HepG2 (cell line): ENCODE data around the gene ARHGAP19.

Source experiments
- FOXK1 ChIP-seq: sonication (generic); formaldehyde crosslinking; IDR thresholded peaks from 2 replicates; pipeline ENCODE4 v1.4.0; 2020; ENCODE audit warnings: low read depth, missing genetic modification reagents, borderline replicate concordance
- LCORL ChIP-seq, 2 experiments: fragments of 450-650 bp in 1 of 2; sonication (generic) in 1 of 2; formaldehyde crosslinking in 1 of 2; IDR thresholded peaks; 2 replicates each; pipeline versions ENCODE4 v1.5.0 to v1.6.1; 2017 to 2020; ENCODE audit warnings: antibody characterized with exemption in 1 of 2, missing genetic modification reagents in 1 of 2
- SMAD1 ChIP-seq: sonication (generic); formaldehyde crosslinking; IDR thresholded peaks from 2 replicates; pipeline ENCODE4 v1.4.0; 2020; ENCODE audit warnings: missing genetic modification reagents, low read depth, mild to moderate bottlenecking, borderline replicate concordance

DNA sequence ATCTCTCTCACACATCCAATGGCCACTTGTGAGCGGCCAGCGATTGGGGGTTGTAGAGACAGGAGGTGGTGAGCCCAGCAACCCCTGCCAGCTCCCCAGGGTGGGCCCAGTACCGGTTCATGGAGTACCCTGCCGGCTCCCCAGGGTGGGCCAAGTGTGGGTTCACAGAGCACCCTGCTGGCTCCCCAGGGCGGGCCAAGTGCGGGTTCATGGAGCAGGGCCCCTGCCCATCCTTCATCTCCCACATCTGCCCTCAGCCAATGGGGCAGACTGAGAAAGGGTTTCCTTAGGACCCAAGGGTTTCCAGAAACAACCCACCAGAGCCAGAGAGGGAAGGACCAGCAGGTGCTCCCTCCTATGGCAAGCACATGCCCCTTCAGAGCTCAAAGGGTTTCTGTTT is 85.3 kb downstream of the ARHGAP19 start:
- TF ChIP-seq LCORL (IDR thresholded peaks at IDR 0.05) (no peak), LCORL (CRISPR knock-in tag; IDR thresholded peaks at IDR 0.05) (no peak), SMAD1 (CRISPR knock-in tag) (no peak), FOXK1 (CRISPR knock-in tag) (no peak)
